HG02642 (cell line): ENCODE data around the gene SEMA7A.
"Not testable (repeated sequence)": the region's sequence is repeated elsewhere in the genome, so short reads cannot be mapped to it uniquely, and the experiment has no call there.

Experiments
- ATAC-seq: cut with Tn5 transposase; IDR thresholded peaks from one replicate; pipeline ENCODE4 v1.9.1; 2021; ENCODE audit warnings: mild to moderate bottlenecking; ENCODE audit not compliant: unreplicated experiment, poor library complexity

SEMA7A gene

GRCh38 chr15:74390647-74391288, 43.0 kb downstream of the SEMA7A start:
- ATAC-seq = no peak

- not testable (repeated sequence) for ATAC-seq
These were observed 43.6 kb downstream of the SEMA7A start for GRCh38 chr15:74390049-74390646.

- no peak for ATAC-seq
These were observed 44.3 kb downstream of the SEMA7A start for GRCh38 chr15:74389241-74390048.

DNA sequence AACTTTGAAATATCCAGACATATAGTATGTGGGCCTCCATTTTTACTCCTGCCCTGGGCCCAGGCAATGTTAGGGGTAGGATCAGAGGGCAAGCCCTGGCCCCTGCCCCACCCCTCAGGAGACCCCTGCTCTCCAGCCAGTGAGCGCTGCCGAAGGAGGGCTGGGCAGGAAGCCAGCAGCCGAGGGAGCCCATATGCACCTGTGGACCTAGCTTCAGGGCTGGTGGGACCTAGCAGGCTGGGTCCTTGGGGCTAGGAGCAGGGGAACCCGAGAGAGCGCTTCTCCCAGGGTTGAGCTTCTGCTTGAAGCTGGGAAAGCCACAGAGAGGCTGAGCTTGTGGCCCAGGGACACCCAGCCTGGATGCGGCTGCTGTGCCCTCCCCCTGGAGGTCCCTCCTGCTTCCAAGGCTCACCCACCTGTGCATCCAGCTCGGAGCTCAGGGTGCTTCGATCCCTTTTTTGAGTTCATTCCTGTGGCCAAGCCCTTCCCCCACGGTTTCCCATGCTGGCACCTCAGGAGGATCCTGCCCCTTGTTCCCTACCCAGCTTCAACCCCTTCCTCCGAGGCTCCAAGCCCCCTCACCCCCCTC, 45.3 kb downstream of the SEMA7A start:
- ATAC-seq = no peak

- no peak for ATAC-seq
These were observed 46.0 kb downstream of the SEMA7A start for GRCh38 chr15:74387621-74388362.

GRCh38 chr15:74387141-74387541, 46.6 kb downstream of the SEMA7A start:
- no peak for ATAC-seq

DNA sequence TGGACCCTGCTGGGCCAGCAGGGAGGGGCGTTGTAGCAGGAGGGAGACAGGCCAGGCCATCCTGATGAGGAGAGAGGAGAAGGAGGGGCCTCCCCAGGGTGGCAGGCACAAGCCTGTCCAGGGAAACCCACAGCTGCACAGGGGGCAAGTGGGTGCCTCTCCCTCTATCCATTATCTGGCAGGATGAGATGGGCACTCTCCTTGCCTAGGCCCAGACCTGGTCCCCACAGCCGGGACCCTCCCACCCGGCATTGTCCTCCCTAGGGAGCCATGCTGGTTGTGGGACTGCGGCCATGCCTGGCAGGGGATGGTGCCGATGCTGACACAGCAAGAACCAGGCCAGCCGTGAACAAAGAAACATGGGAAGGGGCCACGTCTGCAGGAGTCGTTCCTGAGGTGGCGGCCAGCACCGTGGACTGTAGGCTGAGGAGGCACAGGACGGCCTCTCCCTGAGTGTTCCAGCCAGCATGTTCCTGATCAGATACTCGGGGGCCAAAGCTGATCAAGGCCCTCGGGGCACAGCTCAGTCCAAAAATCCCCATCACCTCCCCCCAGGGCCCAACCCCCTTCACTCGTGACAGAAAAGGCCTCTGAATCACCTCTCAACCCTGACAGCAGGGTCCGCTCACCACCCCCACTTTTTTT, 47.1 kb downstream of the SEMA7A start:
- no peak for ATAC-seq

DNA sequence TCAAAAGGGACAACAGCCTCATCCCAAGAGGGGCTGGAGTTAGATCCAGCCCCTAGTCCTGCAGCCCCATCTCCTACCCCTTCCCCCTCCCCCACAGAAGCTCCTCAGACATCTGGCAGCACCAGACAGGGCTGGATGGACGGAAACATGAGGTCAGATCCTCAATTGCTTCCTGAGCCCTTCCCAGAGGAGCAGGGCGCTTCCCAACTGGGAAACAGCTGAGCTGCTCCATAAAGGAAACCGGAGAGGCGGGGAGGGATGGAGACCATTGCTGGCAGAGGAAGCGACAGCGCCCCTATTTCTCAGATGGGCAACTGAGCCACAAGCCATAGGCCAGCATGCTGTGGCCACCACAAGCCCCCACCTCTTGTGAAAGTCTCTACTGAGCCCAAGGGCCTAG, 48.0 kb downstream of the SEMA7A start:
- no peak for ATAC-seq

GRCh38 chr15:74384881-74385643, 48.7 kb downstream of the SEMA7A start:
- ATAC-seq = peak; percentile 61

DNA sequence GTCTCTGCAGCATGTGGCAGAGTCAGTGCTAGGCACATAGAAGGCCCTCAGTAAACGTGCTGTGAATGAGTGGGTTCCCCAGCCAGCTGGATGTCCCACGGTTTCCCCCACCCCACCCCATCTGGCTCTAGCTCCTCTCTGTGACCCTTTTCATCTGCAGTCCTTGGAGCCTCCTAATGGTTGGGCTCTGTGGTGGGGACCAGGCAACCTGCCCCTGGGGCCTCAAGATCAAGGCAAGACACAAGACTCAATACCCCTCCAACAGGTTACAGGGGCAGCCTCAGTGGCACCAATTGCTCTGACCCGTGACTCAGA, 49.2 kb downstream of the SEMA7A start:
- no peak for ATAC-seq

GRCh38 chr15:74383695-74384565, 49.8 kb downstream of the SEMA7A start:
- peak; percentile 33 for ATAC-seq

GRCh38 chr15:74383286-74383685, 50.5 kb downstream of the SEMA7A start:
- ATAC-seq = no peak

DNA sequence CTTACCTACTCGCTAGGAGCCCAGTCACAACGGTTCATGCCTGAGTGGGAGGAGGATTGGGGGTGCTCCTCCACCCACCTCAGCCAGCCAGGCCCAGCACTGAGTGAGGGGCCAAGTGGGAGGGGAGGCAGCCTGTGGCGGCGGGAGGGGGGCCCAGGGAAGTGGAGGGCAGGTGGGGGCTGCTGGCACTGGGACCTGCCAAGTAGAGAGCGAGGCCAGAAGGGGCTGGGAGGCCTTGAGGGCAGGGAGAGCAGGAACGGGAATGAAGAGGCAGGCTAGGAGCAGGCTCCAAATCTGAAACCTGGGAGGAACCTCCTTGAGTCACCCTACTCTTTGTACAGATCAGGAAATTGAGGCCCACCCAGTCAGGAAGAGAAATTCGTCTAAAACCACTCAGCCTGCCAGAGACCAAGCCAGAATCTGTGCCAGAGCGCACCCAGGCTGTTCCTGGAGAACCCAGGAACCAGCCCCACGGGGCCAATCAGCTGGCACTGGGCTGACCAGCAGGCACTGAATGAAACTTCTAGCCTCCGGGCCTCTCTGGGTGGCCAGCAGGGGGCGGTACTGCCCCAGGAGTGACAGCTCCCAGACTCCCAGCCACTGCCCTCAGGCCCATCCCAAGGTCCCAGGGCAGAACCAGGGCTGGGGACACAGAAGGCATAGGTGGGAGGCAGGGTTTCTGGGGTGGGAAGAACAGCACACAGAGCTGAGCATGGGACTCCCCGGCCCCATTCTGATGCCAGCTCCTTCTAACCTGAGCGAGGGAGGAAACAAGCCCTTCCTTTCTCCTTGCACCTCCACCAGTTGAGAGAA, 51.5 kb downstream of the SEMA7A start:
- ATAC-seq = peak; percentile 43

DNA sequence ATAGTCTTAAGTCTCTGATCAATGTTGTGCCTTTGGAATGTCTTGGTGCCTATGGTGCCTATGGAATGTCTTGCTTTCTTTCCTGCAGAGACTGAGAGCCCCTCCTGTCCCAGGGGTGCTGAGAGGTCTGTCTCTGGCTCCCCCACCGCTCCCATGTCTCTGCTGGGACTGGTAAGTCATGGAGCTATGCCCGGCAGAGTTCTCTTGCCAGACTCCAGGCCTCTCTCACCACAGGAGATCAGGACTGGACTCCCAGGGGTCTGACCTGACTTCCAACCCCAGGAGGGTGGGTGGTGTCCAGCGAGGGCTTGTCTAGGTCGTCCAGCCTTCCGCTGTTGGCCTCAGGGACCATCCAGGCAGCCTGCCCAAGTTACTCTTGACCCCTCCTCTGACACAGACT, 52.3 kb downstream of the SEMA7A start:
- no peak for ATAC-seq

DNA sequence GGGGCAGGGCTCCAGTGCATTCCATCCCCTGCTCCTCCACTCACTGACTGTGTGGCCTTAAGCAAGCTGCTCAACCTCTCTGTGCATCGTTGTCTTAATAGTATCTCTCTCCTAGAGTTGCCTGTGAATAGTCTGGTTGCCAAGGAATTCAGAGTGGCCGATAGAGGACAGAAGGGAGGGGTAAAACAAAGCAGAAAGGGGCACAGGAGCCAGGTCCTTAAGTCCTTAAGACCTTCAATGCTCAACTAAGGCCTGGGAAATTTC, 52.6 kb downstream of the SEMA7A start:
- no peak for ATAC-seq

DNA sequence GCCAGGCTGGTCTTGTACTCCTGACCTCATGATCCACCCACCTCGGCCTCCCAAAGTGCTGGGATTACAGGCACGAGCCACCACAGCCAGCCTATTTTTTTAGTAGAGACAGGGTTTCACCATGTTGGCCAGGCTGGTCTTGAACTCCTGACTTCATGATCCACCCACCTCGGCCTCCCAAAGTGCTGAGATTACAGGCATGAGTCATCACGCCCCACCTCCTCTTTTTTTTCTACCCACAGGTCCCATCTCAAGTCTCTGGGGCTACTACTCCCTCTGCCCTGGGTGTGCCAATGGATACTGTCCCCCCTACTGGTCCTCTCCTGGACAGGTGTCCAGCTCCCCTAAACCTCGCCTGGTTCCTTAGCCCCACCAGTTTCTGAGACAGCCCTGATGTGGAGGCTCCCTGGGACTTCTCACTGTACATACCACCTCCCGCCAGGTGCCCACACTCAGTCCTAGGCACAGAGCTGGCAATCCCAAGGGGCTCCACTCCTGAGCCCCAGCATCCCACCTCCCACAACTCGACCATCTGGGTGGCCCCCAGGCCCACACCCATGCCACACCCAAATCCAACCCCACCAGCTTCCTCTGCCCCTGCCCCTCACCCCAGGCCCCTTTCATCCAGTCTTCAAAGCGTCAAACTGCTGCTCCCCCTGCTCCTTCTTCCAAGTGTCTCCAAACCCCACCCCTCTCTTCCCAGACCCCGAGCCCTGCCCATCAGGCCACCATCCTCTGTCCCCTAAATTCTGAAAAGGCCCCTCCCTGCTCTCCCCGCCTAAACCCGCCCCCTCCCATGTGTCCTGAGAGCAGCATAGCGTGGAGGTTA, 53.2 kb downstream of the SEMA7A start:
- ATAC-seq = no peak

DNA sequence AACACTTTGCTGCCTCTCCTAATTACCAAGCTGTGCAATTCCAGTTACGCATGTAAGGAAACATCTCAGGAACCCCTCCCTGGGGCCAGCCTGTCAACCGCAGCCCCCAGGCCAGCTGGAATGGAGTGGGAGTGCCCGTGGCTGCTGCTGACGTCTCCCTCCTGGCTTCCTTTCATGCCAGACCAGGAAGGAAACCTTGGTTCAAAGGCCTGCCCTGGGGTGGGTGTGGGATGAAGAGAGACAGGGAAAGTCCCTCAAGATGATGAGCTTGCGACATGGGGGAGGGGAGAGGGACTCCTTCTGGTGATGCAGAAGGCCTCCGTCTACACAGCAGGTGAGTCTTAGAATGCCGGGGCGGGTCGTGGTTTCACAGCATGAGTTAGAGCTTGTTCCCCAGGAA, 54.9 kb downstream of the SEMA7A start:
- ATAC-seq = no peak
